HG02981 (cell line): ENCODE data around the gene TCP11.

Experiments used
- ATAC-seq: cut with Tn5 transposase; IDR thresholded peaks from one replicate; pipeline ENCODE4 v1.9.1; 2021; ENCODE audit warnings: mild to moderate bottlenecking, moderate library complexity; ENCODE audit not compliant: unreplicated experiment

Gene TCP11

GRCh38 chr6:35141007-35141655 lies at the start of gene TCP11:
TSS of gene TCP11 (minus strand) at chr6:35141339. CDS start at chr6:35140870, 469 bp downstream.
- ATAC-seq, result no peak

- no peak for ATAC-seq
These were observed 49.2 kb upstream of the TCP11 start for GRCh38 chr6:35190306-35190705.

GRCh38 chr6:35188886-35189285 lies 47.7 kb upstream of the TCP11 start:
- ATAC-seq, result no peak

- ATAC-seq, result no peak
These were observed 45.4 kb upstream of the TCP11 start for GRCh38 chr6:35186571-35186970.

- ATAC-seq, result no peak
These were observed 44.8 kb upstream of the TCP11 start for GRCh38 chr6:35185971-35186370.

GRCh38 chr6:35185302-35185681 lies 44.2 kb upstream of the TCP11 start:
- ATAC-seq, result no peak

- ATAC-seq, result no peak
These were observed 43.6 kb upstream of the TCP11 start for GRCh38 chr6:35184580-35185301.

GRCh38 chr6:35183935-35184334 lies 42.8 kb upstream of the TCP11 start:
- ATAC-seq, result no peak

GRCh38 chr6:35183281-35183680 lies 42.1 kb upstream of the TCP11 start:
- ATAC-seq, result no peak

GRCh38 chr6:35181933-35182612 lies 40.9 kb upstream of the TCP11 start:
- no peak for ATAC-seq

- ATAC-seq, result no peak
These were observed 40.3 kb upstream of the TCP11 start for GRCh38 chr6:35181308-35181932.

GRCh38 chr6:35179901-35180535 lies 38.9 kb upstream of the TCP11 start:
- no peak for ATAC-seq

- ATAC-seq, result no peak
These were observed 38.0 kb upstream of the TCP11 start for GRCh38 chr6:35178932-35179832.

GRCh38 chr6:35178012-35178411 lies 36.9 kb upstream of the TCP11 start:
- no peak for ATAC-seq

GRCh38 chr6:35177596-35177995 lies 36.5 kb upstream of the TCP11 start:
- no peak for ATAC-seq

GRCh38 chr6:35177157-35177556 lies 36.0 kb upstream of the TCP11 start:
- no peak for ATAC-seq

GRCh38 chr6:35176301-35177024 lies 35.3 kb upstream of the TCP11 start:
- ATAC-seq, result no peak

GRCh38 chr6:35174501-35174900 lies 33.4 kb upstream of the TCP11 start:
- no peak for ATAC-seq

- no peak for ATAC-seq
These were observed 32.9 kb upstream of the TCP11 start for GRCh38 chr6:35174088-35174434.
